GM23338 (cell line): Measurements from ENCODE around the gene TOLLIP. TPM values are rescaled to one million over a fixed set of nuclear protein-coding genes. Genes with fewer than 3 reads are reported as not detected.

ENCODE experiments used
- EZH2 ChIP-seq: fragments of 200-600 bp; sonication (generic); IDR thresholded peaks from one replicate; pipeline ENCODE4 v1.8.0; 2017; ENCODE audit warnings: antibody characterized with exemption, mild to moderate bottlenecking, low read depth; ENCODE audit not compliant: unreplicated experiment
- EZH2phosphoT487 ChIP-seq: fragments of 200-600 bp; sonication (generic); IDR thresholded peaks from one replicate; pipeline ENCODE4 v1.8.1; 2018; ENCODE audit warnings: antibody characterized with exemption; ENCODE audit not compliant: unreplicated experiment
- JUNB ChIP-seq: IDR thresholded peaks from one replicate; pipeline ENCODE4 v1.6.1; 2016; ENCODE audit warnings: antibody characterized with exemption; ENCODE audit not compliant: unreplicated experiment
- NANOG ChIP-seq: IDR thresholded peaks from 2 replicates; pipeline ENCODE4 v1.6.1; 2016; ENCODE audit warnings: antibody characterized with exemption, borderline replicate concordance
- POLR2AphosphoS5 ChIP-seq: IDR thresholded peaks from 2 replicates; pipeline ENCODE4 v1.6.1; 2016; ENCODE audit warnings: antibody characterized with exemption, low read depth
- STAT1 ChIP-seq: IDR thresholded peaks from one replicate; pipeline ENCODE4 v1.6.1; 2016; ENCODE audit warnings: antibody characterized with exemption; ENCODE audit not compliant: unreplicated experiment
- ZNF114 ChIP-seq: fragments of 250-450 bp; sonication (Bioruptor Pico); IDR thresholded peaks from 2 replicates; pipeline ENCODE4 v1.5.0; 2020; ENCODE audit warnings: mild to moderate bottlenecking, moderate library complexity
- ZNF331 ChIP-seq: fragments of 250-450 bp; sonication (Bioruptor Pico); IDR thresholded peaks from 2 replicates; pipeline ENCODE4 v1.5.0; 2020; ENCODE audit warnings: low read depth, mild to moderate bottlenecking, moderate library complexity
- polyA plus RNA-seq: library from polyadenylated mRNA; unstranded; fragments of >200 nt; fragmentation: Nextera tagmentation; extraction: Ambion mirVana; gene quantifications from 2 replicates; pipeline ENCODE4 v1.2.1, GENCODE V29; 2016
- total RNA-seq: library from RNA; depleted of rRNA; stranded (reverse); fragments of >200 nt; shearing (Covaris generic); gene quantifications from 2 replicates; pipeline ENCODE4 v1.2.3, GENCODE V29; 2014
- TF ChIP-seq, protein P1 (sequence below): fragments of 250-450 bp; sonication (Bioruptor Pico); IDR thresholded peaks from 2 replicates; pipeline ENCODE4 v1.5.0; 2020; ENCODE audit warnings: mild to moderate bottlenecking, moderate library complexity
- TF ChIP-seq, protein P2 (sequence below): IDR thresholded peaks from one replicate; pipeline ENCODE4 v1.6.1; 2018; ENCODE audit warnings: antibody characterized with exemption; ENCODE audit not compliant: unreplicated experiment
- TF ChIP-seq, protein P3 (sequence below), 2 experiments: fragments of 200-600 bp in 1 of 2; sonication (generic) in 1 of 2; conservative IDR thresholded peaks; 2 replicates each; pipeline versions ENCODE4 v1.5.1 to v1.6.1; 2016 to 2017; ENCODE audit warnings: antibody characterized with exemption in 2 of 2, low read depth in 2 of 2, mild to moderate bottlenecking in 2 of 2, moderate library complexity in 1 of 2

The TOLLIP gene
- total and polyA plus RNA-seq, 2 experiments from 2014 or later = 13.5 to 18.0 TPM

DNA sequence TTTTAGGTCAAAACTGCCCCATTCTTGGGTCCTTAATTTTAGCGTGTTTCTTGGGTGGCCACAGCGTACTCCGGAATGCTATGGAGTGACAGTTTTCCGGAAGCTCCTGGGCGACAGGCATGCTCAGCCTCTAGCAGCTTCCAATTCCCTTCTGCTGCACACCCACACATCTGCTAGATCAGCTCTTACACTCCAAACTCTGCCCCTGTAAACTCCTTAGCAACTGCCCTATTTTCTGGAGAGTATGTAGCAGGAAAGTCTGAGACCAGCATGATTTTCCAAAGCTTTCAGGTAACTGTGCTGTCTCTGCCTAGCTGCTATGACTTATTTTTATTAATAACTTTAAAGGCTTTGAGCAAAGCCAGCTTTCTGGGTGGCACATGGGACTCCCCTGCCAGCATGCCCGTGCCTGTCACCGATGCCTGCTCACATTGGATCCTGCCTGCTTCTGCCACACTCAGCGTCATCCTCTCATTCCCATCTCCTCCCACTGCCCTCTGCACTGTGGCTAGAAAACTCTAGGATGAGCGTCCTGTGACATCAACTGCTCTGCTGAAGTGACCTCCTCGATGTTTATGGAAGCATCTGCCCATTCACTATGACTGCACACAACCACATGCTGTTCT lies 17.3 kb downstream of the TOLLIP start (continued):
- TF ChIP-seq, protein P1, sequence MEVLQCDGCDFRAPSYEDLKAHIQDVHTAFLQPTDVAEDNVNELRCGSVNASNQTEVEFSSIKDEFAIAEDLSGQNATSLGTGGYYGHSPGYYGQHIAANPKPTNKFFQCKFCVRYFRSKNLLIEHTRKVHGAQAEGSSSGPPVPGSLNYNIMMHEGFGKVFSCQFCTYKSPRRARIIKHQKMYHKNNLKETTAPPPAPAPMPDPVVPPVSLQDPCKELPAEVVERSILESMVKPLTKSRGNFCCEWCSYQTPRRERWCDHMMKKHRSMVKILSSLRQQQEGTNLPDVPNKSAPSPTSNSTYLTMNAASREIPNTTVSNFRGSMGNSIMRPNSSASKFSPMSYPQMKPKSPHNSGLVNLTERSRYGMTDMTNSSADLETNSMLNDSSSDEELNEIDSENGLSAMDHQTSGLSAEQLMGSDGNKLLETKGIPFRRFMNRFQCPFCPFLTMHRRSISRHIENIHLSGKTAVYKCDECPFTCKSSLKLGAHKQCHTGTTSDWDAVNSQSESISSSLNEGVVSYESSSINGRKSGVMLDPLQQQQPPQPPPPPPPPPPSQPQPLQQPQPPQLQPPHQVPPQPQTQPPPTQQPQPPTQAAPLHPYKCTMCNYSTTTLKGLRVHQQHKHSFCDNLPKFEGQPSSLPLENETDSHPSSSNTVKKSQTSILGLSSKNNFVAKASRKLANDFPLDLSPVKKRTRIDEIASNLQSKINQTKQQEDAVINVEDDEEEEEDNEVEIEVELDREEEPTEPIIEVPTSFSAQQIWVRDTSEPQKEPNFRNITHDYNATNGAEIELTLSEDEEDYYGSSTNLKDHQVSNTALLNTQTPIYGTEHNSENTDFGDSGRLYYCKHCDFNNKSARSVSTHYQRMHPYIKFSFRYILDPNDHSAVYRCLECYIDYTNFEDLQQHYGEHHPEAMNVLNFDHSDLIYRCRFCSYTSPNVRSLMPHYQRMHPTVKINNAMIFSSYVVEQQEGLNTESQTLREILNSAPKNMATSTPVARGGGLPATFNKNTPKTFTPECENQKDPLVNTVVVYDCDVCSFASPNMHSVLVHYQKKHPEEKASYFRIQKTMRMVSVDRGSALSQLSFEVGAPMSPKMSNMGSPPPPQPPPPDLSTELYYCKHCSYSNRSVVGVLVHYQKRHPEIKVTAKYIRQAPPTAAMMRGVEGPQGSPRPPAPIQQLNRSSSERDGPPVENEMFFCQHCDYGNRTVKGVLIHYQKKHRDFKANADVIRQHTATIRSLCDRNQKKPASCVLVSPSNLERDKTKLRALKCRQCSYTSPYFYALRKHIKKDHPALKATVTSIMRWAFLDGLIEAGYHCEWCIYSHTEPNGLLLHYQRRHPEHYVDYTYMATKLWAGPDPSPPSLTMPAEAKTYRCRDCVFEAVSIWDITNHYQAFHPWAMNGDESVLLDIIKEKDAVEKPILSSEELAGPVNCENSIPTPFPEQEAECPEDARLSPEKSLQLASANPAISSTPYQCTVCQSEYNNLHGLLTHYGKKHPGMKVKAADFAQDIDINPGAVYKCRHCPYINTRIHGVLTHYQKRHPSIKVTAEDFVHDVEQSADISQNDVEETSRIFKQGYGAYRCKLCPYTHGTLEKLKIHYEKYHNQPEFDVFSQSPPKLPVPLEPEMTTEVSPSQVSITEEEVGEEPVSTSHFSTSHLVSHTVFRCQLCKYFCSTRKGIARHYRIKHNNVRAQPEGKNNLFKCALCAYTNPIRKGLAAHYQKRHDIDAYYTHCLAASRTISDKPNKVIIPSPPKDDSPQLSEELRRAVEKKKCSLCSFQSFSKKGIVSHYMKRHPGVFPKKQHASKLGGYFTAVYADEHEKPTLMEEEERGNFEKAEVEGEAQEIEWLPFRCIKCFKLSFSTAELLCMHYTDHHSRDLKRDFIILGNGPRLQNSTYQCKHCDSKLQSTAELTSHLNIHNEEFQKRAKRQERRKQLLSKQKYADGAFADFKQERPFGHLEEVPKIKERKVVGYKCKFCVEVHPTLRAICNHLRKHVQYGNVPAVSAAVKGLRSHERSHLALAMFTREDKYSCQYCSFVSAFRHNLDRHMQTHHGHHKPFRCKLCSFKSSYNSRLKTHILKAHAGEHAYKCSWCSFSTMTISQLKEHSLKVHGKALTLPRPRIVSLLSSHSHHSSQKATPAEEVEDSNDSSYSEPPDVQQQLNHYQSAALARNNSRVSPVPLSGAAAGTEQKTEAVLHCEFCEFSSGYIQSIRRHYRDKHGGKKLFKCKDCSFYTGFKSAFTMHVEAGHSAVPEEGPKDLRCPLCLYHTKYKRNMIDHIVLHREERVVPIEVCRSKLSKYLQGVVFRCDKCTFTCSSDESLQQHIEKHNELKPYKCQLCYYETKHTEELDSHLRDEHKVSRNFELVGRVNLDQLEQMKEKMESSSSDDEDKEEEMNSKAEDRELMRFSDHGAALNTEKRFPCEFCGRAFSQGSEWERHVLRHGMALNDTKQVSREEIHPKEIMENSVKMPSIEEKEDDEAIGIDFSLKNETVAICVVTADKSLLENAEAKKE = no peak
- TF ChIP-seq, protein P2, sequence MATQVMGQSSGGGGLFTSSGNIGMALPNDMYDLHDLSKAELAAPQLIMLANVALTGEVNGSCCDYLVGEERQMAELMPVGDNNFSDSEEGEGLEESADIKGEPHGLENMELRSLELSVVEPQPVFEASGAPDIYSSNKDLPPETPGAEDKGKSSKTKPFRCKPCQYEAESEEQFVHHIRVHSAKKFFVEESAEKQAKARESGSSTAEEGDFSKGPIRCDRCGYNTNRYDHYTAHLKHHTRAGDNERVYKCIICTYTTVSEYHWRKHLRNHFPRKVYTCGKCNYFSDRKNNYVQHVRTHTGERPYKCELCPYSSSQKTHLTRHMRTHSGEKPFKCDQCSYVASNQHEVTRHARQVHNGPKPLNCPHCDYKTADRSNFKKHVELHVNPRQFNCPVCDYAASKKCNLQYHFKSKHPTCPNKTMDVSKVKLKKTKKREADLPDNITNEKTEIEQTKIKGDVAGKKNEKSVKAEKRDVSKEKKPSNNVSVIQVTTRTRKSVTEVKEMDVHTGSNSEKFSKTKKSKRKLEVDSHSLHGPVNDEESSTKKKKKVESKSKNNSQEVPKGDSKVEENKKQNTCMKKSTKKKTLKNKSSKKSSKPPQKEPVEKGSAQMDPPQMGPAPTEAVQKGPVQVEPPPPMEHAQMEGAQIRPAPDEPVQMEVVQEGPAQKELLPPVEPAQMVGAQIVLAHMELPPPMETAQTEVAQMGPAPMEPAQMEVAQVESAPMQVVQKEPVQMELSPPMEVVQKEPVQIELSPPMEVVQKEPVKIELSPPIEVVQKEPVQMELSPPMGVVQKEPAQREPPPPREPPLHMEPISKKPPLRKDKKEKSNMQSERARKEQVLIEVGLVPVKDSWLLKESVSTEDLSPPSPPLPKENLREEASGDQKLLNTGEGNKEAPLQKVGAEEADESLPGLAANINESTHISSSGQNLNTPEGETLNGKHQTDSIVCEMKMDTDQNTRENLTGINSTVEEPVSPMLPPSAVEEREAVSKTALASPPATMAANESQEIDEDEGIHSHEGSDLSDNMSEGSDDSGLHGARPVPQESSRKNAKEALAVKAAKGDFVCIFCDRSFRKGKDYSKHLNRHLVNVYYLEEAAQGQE = no peak
- TF ChIP-seq EZH2phosphoT487 (no peak), POLR2AphosphoS5 (no peak), ZNF114 (no peak), EZH2 (no peak), STAT1 (no peak), ZNF331 (CRISPR knock-in tag) (no peak), NANOG (no peak), JUNB (no peak)
- TF ChIP-seq, protein P3, sequence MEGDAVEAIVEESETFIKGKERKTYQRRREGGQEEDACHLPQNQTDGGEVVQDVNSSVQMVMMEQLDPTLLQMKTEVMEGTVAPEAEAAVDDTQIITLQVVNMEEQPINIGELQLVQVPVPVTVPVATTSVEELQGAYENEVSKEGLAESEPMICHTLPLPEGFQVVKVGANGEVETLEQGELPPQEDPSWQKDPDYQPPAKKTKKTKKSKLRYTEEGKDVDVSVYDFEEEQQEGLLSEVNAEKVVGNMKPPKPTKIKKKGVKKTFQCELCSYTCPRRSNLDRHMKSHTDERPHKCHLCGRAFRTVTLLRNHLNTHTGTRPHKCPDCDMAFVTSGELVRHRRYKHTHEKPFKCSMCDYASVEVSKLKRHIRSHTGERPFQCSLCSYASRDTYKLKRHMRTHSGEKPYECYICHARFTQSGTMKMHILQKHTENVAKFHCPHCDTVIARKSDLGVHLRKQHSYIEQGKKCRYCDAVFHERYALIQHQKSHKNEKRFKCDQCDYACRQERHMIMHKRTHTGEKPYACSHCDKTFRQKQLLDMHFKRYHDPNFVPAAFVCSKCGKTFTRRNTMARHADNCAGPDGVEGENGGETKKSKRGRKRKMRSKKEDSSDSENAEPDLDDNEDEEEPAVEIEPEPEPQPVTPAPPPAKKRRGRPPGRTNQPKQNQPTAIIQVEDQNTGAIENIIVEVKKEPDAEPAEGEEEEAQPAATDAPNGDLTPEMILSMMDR (conservative IDR thresholded peaks at IDR 0.05; ENCODE audit: low read depth in 2 of 2) = no peak
